Right lobe of liver (tissue), 6 donors: ENCODE data around the gene PTEN. TPM values are rescaled to one million over a fixed set of nuclear protein-coding genes. Genes with fewer than 3 reads are reported as not detected.

Experiments used
- ATAC-seq, 4 donors: fragments of 200-7000 bp; cut with Tn5 transposase; one replicate each; pipeline ENCODE4 v1.9.1; 2020; ENCODE audit warnings: mild to moderate bottlenecking in 4 of 4, moderate library complexity in 4 of 4
- DNase-seq, 3 donors: peaks; one replicate each; pipeline ENCODE4 v3.0.0-alpha.2; 2020
- H3K27ac ChIP-seq, 3 donors: fragments of 200-600 bp; one replicate each; pipeline ENCODE4 v1.8.0; 2022
- H3K27me3 ChIP-seq, 2 donors: fragments of 200-600 bp; one replicate each; pipeline ENCODE4 v1.8.0; 2022
- H3K36me3 ChIP-seq, 4 donors: fragments of 200-600 bp; sonication (generic) in 1 of 4; one replicate each; pipeline versions ENCODE4 v1.5.1 to v1.8.0; 2017 to 2022; ENCODE audit warnings: control low read depth in 1 of 4
- H3K4me1 ChIP-seq, 4 donors: fragments of 200-600 bp; sonication (generic) in 1 of 4; one replicate each; pipeline versions ENCODE4 v1.5.1 to v1.8.0; 2017 to 2022; ENCODE audit warnings: control low read depth in 1 of 4
- H3K4me3 ChIP-seq, 3 donors: fragments of 200-600 bp; one replicate each; pipeline ENCODE4 v1.8.0; 2022
- H3K9me3 ChIP-seq, 4 donors: fragments of 200-600 bp; sonication (generic) in 1 of 4; one replicate each; pipeline versions ENCODE4 v1.5.1 to v1.8.0; 2017 to 2022; ENCODE audit warnings: control low read depth in 1 of 4
- POLR2A ChIP-seq: fragments of 450-650 bp; IDR thresholded peaks from one replicate; pipeline ENCODE4 v1.6.1; 2017; ENCODE audit warnings: antibody characterized with exemption, mild to moderate bottlenecking
- WGBS: methylation state at CpG from one replicate; pipeline ENCODE4 v1.1.6; 2018; ENCODE audit warnings: low coverage, low lambda C conversion rate; ENCODE audit not compliant: insufficient coverage; ENCODE audit errors: missing lambda C conversion rate; 5-methylcytosine and 5-hydroxymethylcytosine counted together
- intact Hi-C, 2 donors: fragments of 100-400 bp; cut with DNase I; formaldehyde crosslinking; loops; one replicate each; pipeline versions ENCODE4 v1.11.2 to v1.14.1; 2022
- total RNA-seq, 6 experiments: library from RNA; depleted of rRNA in 2 of 6; stranded (reverse); fragments of >200 nt in 2 of 6; fragmentation: NEBNext Ultra II Directional in 3 of 6; extraction: Animal tissue kit (Norgen Biotek cat#: 25700) in 3 of 6; gene quantifications; one replicate each; pipeline versions ENCODE4 v1.1.0 to v1.2.4, GENCODE V29; 2016 to 2023
- TF ChIP-seq, protein P1 (sequence below), 4 donors: fragments of 200-600 bp in 3 of 4; fragments of 450-650 bp in 1 of 4; IDR thresholded peaks; one replicate each; pipeline versions ENCODE4 v1.5.1 to v1.8.0; 2016 to 2022; ENCODE audit warnings: antibody characterized with exemption in 4 of 4, mild to moderate bottlenecking in 2 of 4
- donor health status: DM: no; HTN: yes; CAD: no.
- donor health status: DM: no; HTN: no; CAD: no.
- donor health status: DM: no; HTN: no; CAD: no.
- donor health status: DM: no; HTN: yes; CAD: no.
- donor health status: DM: no; HTN: yes; CAD: no.

Gene PTEN
- total RNA-seq, 6 experiments from 2014 or later, result 37.5 to 73.7 (median 50.4) TPM

DNA sequence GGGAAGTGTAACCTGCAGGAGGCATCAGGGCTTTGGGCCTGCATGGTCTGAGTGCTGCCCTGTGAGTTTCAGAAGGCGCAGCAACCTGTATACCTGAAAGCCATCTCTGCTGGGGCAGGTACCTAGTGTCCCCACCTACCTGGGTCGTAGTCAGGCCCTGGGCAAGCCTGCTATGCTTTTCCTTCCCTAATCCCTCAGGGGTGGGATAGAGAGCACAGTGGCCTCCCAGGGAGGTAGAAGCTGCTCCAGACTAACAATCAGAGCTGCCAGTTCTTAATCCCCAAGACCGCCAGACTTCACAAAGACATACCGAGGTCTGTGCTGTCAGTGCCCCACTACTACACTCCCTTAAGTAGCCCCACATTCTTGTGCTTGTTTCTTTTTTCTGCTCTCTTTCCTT lies 52.0 kb downstream of the PTEN start:
- Histone ChIP-seq H3K4me3 (no peak overlapping the region), H3K27ac (no peak overlapping the region), H3K4me1 (peaks cover 0 to 27% (median 0%) of the 10 kb centered on the region in 4 donors), H3K27me3 (no peaks in the 10 kb centered on the region), H3K36me3 (no peaks in the 10 kb centered on the region), H3K9me3 (no peaks in the 10 kb centered on the region)
- intact Hi-C loops, result no loop called here
- 100% methylated on average over 2 of the region's 4 CpGs for WGBS
- DNase-seq, result no peak
- TF ChIP-seq, protein P1, sequence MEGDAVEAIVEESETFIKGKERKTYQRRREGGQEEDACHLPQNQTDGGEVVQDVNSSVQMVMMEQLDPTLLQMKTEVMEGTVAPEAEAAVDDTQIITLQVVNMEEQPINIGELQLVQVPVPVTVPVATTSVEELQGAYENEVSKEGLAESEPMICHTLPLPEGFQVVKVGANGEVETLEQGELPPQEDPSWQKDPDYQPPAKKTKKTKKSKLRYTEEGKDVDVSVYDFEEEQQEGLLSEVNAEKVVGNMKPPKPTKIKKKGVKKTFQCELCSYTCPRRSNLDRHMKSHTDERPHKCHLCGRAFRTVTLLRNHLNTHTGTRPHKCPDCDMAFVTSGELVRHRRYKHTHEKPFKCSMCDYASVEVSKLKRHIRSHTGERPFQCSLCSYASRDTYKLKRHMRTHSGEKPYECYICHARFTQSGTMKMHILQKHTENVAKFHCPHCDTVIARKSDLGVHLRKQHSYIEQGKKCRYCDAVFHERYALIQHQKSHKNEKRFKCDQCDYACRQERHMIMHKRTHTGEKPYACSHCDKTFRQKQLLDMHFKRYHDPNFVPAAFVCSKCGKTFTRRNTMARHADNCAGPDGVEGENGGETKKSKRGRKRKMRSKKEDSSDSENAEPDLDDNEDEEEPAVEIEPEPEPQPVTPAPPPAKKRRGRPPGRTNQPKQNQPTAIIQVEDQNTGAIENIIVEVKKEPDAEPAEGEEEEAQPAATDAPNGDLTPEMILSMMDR (IDR thresholded peaks at IDR 0.05), result no peak
- no peak for TF ChIP-seq POLR2A
- ATAC-seq, result peak in 2 of 4 donors; percentile 9 to 39

DNA sequence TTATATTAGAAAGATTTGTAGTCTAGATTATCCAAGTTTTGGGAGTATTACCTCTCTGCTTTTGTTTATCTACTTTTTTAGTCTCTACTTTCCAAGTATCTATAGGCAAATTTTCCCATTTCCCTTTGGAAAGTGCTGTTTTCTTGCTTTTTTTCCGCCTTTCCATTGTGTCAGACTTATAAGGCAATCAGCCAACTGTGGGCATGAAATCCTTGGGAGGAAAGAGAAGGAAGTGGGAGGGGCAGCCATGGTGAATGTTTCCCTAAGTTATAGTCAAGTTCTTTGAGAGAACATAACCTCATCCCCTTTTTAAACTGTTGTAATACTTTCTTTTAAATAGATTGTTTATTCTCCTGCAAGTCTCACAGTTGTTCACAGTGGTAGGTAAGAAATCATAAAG lies 52.6 kb downstream of the PTEN start:
- intact Hi-C loops, result no loop called here
- TF ChIP-seq, protein P1 (IDR thresholded peaks at IDR 0.05), result no peak
- no peak for TF ChIP-seq POLR2A
- DNase-seq (no peak), ATAC-seq (peak in 2 of 4 donors; percentile 30 to 36)
- WGBS, result no CpG with 5 or more reads among the region's 1 CpG
- Histone ChIP-seq H3K9me3 (no peaks in the 10 kb centered on the region), H3K27me3 (no peaks in the 10 kb centered on the region), H3K4me3 (no peak overlapping the region), H3K27ac (no peak overlapping the region), H3K4me1 (peaks cover 0 to 27% (median 0%) of the 10 kb centered on the region in 4 donors), H3K36me3 (no peaks in the 10 kb centered on the region)

DNA sequence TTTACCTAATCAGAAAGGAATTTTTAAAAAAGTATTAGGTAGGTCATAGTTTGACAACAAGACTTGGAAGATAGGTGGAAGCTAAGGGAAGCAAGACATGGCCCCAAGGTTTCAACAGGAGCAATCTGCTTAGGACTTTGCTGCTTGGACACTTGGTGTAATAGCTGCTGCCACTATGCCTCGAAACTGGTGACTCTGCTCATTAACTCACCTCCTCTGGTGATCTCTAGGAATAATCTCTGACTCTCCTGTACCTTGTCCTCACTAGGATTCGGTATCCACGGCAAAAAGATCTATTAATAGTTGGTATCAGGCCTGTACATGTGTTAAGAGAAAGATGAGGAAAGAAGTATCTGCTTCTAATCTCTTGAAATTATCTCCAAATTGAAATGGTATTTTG lies 53.1 kb downstream of the PTEN start:
- ATAC-seq, result peak in 3 of 4 donors; percentile 27 to 49 (median 38)
- TF ChIP-seq POLR2A, result no peak
- TF ChIP-seq, protein P1 (IDR thresholded peaks at IDR 0.05), result no peak
- H3K4me3 ChIP-seq, result no peak overlapping the region
- no peak for DNase-seq
- 50% methylated on average over 3 of the region's 3 CpGs for WGBS
- H3K27ac ChIP-seq, result no peak overlapping the region
- no peaks in the 10 kb centered on the region for H3K27me3 ChIP-seq
- no peaks in the 10 kb centered on the region for H3K9me3 ChIP-seq
- intact Hi-C loops, result no loop called here
- H3K4me1 ChIP-seq, result peaks cover 0 to 27% (median 0%) of the 10 kb centered on the region in 4 donors
- H3K36me3 ChIP-seq, result no peaks in the 10 kb centered on the region

DNA sequence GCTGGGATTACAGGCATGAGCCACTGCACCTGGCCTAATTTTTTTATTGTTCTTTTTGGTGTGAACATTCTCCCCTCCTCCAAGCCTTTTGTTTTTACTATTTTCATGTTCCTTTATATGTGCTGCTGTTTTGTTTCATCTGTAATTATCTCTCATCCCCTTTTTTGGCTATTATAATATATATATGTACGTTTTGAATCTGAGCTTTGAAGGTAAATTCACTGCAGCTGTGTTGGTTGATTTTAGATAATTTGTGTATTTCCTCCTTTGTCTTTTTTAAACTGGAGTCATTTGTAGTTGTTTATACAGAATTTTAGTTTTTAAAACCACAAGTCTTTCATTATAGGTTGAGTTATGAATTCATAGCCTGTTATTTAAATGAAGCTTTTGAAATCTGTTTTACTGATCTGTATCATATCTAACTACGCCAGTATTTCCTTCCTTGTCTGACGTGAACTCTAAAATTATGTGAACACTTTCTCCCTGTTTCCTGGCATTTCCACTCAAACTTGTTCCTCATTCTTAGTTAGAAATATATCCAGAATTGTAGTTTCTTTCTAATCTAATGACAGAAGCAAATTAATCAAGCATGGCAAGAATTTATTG lies 54.9 kb downstream of the PTEN start:
- H3K36me3 ChIP-seq, result no peaks in the 10 kb centered on the region
- peaks cover 0 to 27% (median 0%) of the 10 kb centered on the region in 4 donors for H3K4me1 ChIP-seq
- ATAC-seq (peak in 1 of 4 donors; percentile 15), DNase-seq (no peak)
- H3K4me3 ChIP-seq, result no peak overlapping the region
- no peaks in the 10 kb centered on the region for H3K27me3 ChIP-seq
- WGBS, result 36% methylated on average over 3 of the region's 3 CpGs
- H3K9me3 ChIP-seq, result no peaks in the 10 kb centered on the region
- no peak for TF ChIP-seq POLR2A
- TF ChIP-seq, protein P1 (IDR thresholded peaks at IDR 0.05), result no peak
- no peak overlapping the region for H3K27ac ChIP-seq
- intact Hi-C loops, result no loop called here
